Pancreas (tissue), 10 donors: ENCODE data around the gene FHIT. TPM values are rescaled to one million over a fixed set of nuclear protein-coding genes. Genes with fewer than 3 reads are reported as not detected.
"Not testable (repeated sequence)": the region's sequence is repeated elsewhere in the genome, so short reads cannot be mapped to it uniquely, and the experiment has no call there.

ENCODE experiments used
- ATAC-seq, 4 donors: fragments of 200-7000 bp; cut with Tn5 transposase; one replicate each; pipeline versions ENCODE4 v1.8.0 to v1.9.1; 2020; ENCODE audit warnings: mild to moderate bottlenecking in 4 of 4, moderate library complexity in 4 of 4
- DNase-seq, 6 donors: peaks; one replicate each; pipeline ENCODE4 v3.0.0-alpha.2; 2020
- FAIRE-seq: peaks from 2 replicates; lab custom pipeline; 2012; peaks lifted over from hg19 to GRCh38; lab: Jason Lieb, UNC
- H3K27ac ChIP-seq, 4 donors: fragments of 200-600 bp; sonication (generic); 1 replicate in 3 of 4; 2 replicates in 1 of 4; pipeline versions ENCODE4 v1.5.0 to v1.8.0; 2020
- H3K27me3 ChIP-seq, 4 donors: fragments of 200-600 bp; one replicate each; pipeline ENCODE4 v1.8.0; 2021
- H3K36me3 ChIP-seq, 3 donors: fragments of 200-600 bp; sonication (generic) in 1 of 3; one replicate each; pipeline versions ENCODE4 v1.5.0 to v1.8.0; 2020 to 2021
- H3K4me1 ChIP-seq, 3 donors: fragments of 200-600 bp; one replicate each; pipeline ENCODE4 v1.8.0; 2021
- H3K4me3 ChIP-seq, 4 donors: fragments of 200-600 bp; sonication (generic) in 2 of 4; one replicate each; pipeline versions ENCODE4 v1.5.0 to v1.8.0; 2020 to 2021
- H3K9me3 ChIP-seq, 4 donors: fragments of 200-600 bp; one replicate each; pipeline ENCODE4 v1.8.0; 2021
- WGBS, 2 donors: extraction: QIAGEN DNeasy Blood & Tissue Kit; methylation state at CpG; one replicate each; pipeline ENCODE4 v1.1.7; 2013; 5-methylcytosine and 5-hydroxymethylcytosine counted together
- intact Hi-C, 3 donors: fragments of 100-400 bp; cut with DNase I; formaldehyde crosslinking; loops; one replicate each; pipeline versions ENCODE4 v1.11.1 to v1.14.2; 2022
- polyA plus RNA-seq, 2 donors: library from polyadenylated mRNA; stranded (reverse); fragments of 200-250 nt; gene quantifications; one replicate each; pipeline ENCODE4 v1.2.3, GENCODE V29; 2013
- total RNA-seq, 6 donors: library from RNA; stranded (reverse); fragmentation: NEBNext Ultra II Directional in 4 of 6; extraction: Animal tissue kit (Norgen Biotek cat#: 25700) in 4 of 6; gene quantifications; one replicate each; pipeline versions ENCODE4 v1.2.1 to v1.2.4, GENCODE V29; 2021 to 2023
- TF ChIP-seq, protein P1 (sequence below), 4 donors: fragments of 200-600 bp; sonication (generic) in 3 of 4; IDR thresholded peaks; one replicate each; pipeline versions ENCODE4 v1.5.0 to v1.8.0; 2021; ENCODE audit warnings: antibody characterized with exemption in 4 of 4
- donor health status: healthy with polysubstance abuse.
- donor health status: DM: no; HTN: no; CAD: no; lungs with moderate emphysema.
- donor health status: DM: no; HTN: no; CAD: no.
- donor health status: control.
- donor health status: control.
- donor health status: Bipolar disorder and iron deficiency.
- donor health status: DM: yes; HTN: yes; CAD: no.
- donor health status: DM: no; HTN: no; CAD: no.
- donor health status: DM: no; HTN: no; CAD: no.
- donor health status: DM: yes; HTN: yes; CAD: no.

FHIT gene
- total and polyA plus RNA-seq, 8 donors: 4.8 to 15.7 (median 8.0) TPM

DNA sequence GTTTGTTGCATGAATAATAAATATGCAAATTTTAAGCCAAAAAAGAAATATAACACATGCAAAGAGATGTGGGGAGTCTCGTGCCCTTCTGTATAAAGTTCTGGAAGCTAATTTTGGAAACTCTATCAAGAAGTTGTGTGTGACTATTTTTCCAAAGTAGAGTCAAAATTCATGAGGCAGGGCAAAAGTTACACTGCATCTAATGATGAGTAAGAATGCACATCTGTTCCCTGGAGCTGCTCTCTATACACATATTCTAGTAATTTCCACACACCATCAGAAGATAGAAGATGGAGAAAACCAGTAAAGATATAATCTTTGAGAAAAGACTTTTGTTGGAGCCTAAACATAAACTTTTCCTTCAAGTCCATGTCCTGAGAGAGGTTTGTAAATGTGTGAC is 199.6 kb downstream of the FHIT start:
- Histone ChIP-seq H3K4me1 (peaks cover 12 to 29% (median 29%) of the 10 kb centered on the region in 3 donors), H3K27ac (no peak overlapping the region), H3K4me3 (no peak overlapping the region), H3K36me3 (no peaks in the 10 kb centered on the region), H3K27me3 (no peaks in the 10 kb centered on the region), H3K9me3 (no peaks in the 10 kb centered on the region)
- FAIRE-seq: no peak
- no peak for ATAC-seq
- 92% methylated on average over 1 of the region's 1 CpG for WGBS, 2 donors
- DNase-seq: no peak
- intact Hi-C loops: no loop called here
- TF ChIP-seq, protein P1, sequence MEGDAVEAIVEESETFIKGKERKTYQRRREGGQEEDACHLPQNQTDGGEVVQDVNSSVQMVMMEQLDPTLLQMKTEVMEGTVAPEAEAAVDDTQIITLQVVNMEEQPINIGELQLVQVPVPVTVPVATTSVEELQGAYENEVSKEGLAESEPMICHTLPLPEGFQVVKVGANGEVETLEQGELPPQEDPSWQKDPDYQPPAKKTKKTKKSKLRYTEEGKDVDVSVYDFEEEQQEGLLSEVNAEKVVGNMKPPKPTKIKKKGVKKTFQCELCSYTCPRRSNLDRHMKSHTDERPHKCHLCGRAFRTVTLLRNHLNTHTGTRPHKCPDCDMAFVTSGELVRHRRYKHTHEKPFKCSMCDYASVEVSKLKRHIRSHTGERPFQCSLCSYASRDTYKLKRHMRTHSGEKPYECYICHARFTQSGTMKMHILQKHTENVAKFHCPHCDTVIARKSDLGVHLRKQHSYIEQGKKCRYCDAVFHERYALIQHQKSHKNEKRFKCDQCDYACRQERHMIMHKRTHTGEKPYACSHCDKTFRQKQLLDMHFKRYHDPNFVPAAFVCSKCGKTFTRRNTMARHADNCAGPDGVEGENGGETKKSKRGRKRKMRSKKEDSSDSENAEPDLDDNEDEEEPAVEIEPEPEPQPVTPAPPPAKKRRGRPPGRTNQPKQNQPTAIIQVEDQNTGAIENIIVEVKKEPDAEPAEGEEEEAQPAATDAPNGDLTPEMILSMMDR (IDR thresholded peaks at IDR 0.05): no peak

DNA sequence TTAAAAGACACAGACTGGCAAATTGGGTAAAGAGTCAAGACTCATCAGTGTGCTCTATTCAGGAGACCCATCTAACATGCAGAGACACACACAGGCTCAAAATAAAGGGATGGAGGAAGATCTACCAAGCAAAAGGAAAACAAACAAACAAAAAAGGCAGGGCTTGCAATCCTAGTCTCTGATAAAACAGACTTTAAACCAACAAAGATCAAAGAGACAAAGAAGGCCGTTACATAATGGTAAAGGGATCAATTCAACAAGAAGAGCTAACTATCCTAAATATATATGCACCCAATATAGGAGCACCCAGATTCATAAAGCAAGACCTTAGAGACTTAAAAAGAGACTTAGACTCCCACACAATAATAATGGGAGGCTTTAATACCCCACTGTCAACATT is 206.1 kb downstream of the FHIT start:
- H3K9me3 ChIP-seq, H3K4me3 ChIP-seq, H3K36me3 ChIP-seq, H3K27me3 ChIP-seq, H3K4me1 ChIP-seq, DNase-seq, H3K27ac ChIP-seq, FAIRE-seq, intact Hi-C loops, ATAC-seq: not testable (repeated sequence)
- WGBS, 2 donors: 79 to 100% methylated on average over 1 of the region's 1 CpG

DNA sequence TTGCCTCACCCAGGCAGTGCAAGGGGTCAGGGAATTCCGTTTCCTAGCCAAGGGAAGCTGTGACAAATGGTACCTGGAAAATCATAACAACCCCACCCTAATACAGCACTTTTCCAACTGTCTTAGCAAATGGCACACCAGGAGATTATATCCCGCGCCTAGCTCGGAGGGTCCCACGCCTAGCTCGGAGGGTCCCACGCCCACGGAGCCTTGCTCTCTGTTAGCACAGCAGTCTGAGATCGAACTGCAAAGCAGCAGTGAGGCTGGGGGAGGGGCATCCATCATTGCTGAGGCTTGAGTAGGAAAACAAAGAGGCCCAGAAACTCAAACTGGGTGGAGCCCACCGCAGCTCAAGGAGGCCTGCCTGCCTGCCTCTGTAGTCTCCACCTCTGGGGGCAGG is 208.1 kb downstream of the FHIT start:
- intact Hi-C loops: no loop called here
- no peak for FAIRE-seq
- WGBS, 2 donors: 93 to 94% methylated on average over 10 of the region's 10 CpGs
- no peak overlapping the region for H3K27ac ChIP-seq
- H3K36me3 ChIP-seq: no peaks in the 10 kb centered on the region
- ATAC-seq: no peak
- TF ChIP-seq, protein P1 (IDR thresholded peaks at IDR 0.05): no peak
- H3K9me3 ChIP-seq: no peaks in the 10 kb centered on the region
- no peak overlapping the region for H3K4me3 ChIP-seq
- DNase-seq: no peak
- no peaks in the 10 kb centered on the region for H3K4me1 ChIP-seq
- no peaks in the 10 kb centered on the region for H3K27me3 ChIP-seq

DNA sequence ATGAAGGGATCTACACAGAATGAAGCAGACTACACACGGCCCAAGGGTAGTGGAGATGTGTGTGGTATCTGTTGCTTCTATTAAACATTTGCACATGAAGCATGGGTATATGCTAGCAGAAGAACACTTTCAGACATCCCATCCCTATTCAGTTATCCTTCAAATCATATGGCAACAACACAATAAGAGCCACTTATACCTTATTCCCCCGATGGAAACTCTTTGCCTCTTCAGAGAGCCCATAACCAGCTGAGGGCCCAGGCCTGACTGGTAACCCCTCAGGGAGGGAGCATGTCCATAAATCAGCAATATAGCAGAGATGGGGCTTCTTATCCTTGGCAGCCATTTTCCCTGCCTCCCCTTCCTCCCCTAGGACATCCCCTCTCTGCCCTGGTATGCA is 210.6 kb downstream of the FHIT start:
- intact Hi-C loops: no loop called here
- Histone ChIP-seq H3K4me1 (no peaks in the 10 kb centered on the region), H3K9me3 (no peaks in the 10 kb centered on the region), H3K27me3 (no peaks in the 10 kb centered on the region), H3K27ac (no peak overlapping the region), H3K36me3 (no peaks in the 10 kb centered on the region), H3K4me3 (no peak overlapping the region)
- ATAC-seq: no peak
- TF ChIP-seq, protein P1 (IDR thresholded peaks at IDR 0.05): no peak
- DNase-seq: no peak
- WGBS, 2 donors: 69 to 83% methylated on average over 2 of the region's 2 CpGs
- FAIRE-seq: no peak

DNA sequence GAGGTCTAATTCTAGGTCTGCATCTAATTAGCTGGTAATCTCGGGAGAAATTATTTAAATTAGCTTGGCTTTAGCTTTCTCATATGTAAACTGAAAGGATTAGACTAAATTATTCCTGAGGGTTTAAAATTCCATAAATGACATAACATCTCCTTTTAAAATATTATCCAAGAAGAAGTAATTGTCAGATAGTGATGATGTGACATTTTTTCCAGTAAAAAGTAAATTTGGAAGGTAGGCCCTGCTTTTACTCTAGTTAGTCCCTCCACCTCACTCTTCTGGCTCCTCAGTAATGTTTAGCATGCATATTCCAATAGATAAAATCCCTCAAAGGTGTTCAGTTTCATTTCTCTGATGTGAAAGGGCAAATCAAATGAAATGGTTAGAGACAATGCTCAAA is 215.7 kb downstream of the FHIT start:
- no peaks in the 10 kb centered on the region for H3K27me3 ChIP-seq
- WGBS, 2 donors: 97 to 98% methylated on average over 1 of the region's 1 CpG
- FAIRE-seq: no peak
- no peaks in the 10 kb centered on the region for H3K9me3 ChIP-seq
- intact Hi-C loops: no loop called here
- no peak for ATAC-seq
- H3K36me3 ChIP-seq: no peaks in the 10 kb centered on the region
- TF ChIP-seq, protein P1 (IDR thresholded peaks at IDR 0.05): no peak
- H3K27ac ChIP-seq: no peak overlapping the region
- no peak overlapping the region for H3K4me3 ChIP-seq
- no peaks in the 10 kb centered on the region for H3K4me1 ChIP-seq
- DNase-seq: no peak
